Heart right ventricle (tissue), 16 donors: ENCODE measurements around the gene SPTBN2. TPM values are rescaled to one million over a fixed set of nuclear protein-coding genes. Genes with fewer than 3 reads are reported as not detected.
"Not testable (repeated sequence)": the region's sequence is repeated elsewhere in the genome, so short reads cannot be mapped to it uniquely, and the experiment has no call there.

ENCODE experiments used
- ATAC-seq, 8 donors: fragments of 200-7000 bp; cut with Tn5 transposase; one replicate each; pipeline ENCODE4 v1.9.1; 2020; ENCODE audit warnings: mild to moderate bottlenecking in 8 of 8, moderate library complexity in 8 of 8, moderate number of reproducible peaks in 1 of 8
- DNase-seq, 2 donors: peaks; one replicate each; pipeline ENCODE4 v3.0.0-alpha.2; 2020
- H3K27ac ChIP-seq, 10 donors: fragments of 200-600 bp; sonication (generic) in 2 of 10; one replicate each; pipeline versions ENCODE4 v1.5.0 to v1.8.0; 2020 to 2022; ENCODE audit warnings: mild to moderate bottlenecking in 3 of 10
- H3K27me3 ChIP-seq, 7 donors: fragments of 200-600 bp; one replicate each; pipeline ENCODE4 v1.8.0; 2021 to 2022; ENCODE audit warnings: mild to moderate bottlenecking in 2 of 7
- H3K36me3 ChIP-seq, 9 donors: fragments of 200-600 bp; sonication (generic) in 1 of 9; one replicate each; pipeline versions ENCODE4 v1.5.0 to v1.8.0; 2020 to 2022; ENCODE audit warnings: mild to moderate bottlenecking in 2 of 9
- H3K4me1 ChIP-seq, 9 donors: fragments of 200-600 bp; sonication (generic) in 1 of 9; one replicate each; pipeline versions ENCODE4 v1.5.0 to v1.8.0; 2020 to 2022; ENCODE audit warnings: mild to moderate bottlenecking in 4 of 9
- H3K4me3 ChIP-seq, 10 donors: fragments of 200-600 bp; sonication (generic) in 2 of 10; one replicate each; pipeline versions ENCODE4 v1.5.0 to v1.8.0; 2020 to 2022; ENCODE audit warnings: mild to moderate bottlenecking in 7 of 10, moderate library complexity in 2 of 10
- H3K9me3 ChIP-seq, 11 donors: fragments of 200-600 bp in 10 of 11; sonication (generic) in 2 of 11; one replicate each; pipeline versions ENCODE4 v1.5.0 to v1.8.0; 2013 to 2022; ENCODE audit warnings: mild to moderate bottlenecking in 2 of 11, control low read depth in 1 of 11, moderate library complexity in 1 of 11
- CTCF ChIP-seq, 9 donors: fragments of 200-600 bp; sonication (generic) in 2 of 9; IDR thresholded peaks; one replicate each; pipeline versions ENCODE4 v1.5.0 to v1.8.0; 2021 to 2022; ENCODE audit warnings: antibody characterized with exemption in 9 of 9, mild to moderate bottlenecking in 5 of 9, moderate library complexity in 1 of 9
- WGBS, 2 donors: extraction: QIAGEN DNeasy Blood & Tissue Kit; methylation state at CpG; one replicate each; pipeline ENCODE4 v1.1.7; 2013; ENCODE audit warnings: inconsistent platforms in 1 of 2; 5-methylcytosine and 5-hydroxymethylcytosine counted together
- intact Hi-C, 10 donors: fragments of 100-400 bp; cut with DNase I; formaldehyde crosslinking; loops; one replicate each; pipeline versions ENCODE4 v1.11.1 to v1.14.2; 2022
- polyA plus RNA-seq, 2 donors: library from polyadenylated mRNA; stranded (reverse); fragments of 200-250 nt; gene quantifications; one replicate each; pipeline ENCODE4 v1.2.3, GENCODE V29; 2013
- total RNA-seq, 10 donors: library from RNA; stranded (reverse); fragmentation: NEBNext Ultra II Directional in 3 of 10; extraction: Animal tissue kit (Norgen Biotek cat#: 25700) in 3 of 10; gene quantifications; one replicate each; pipeline versions ENCODE4 v1.2.1 to v1.2.4, GENCODE V29; 2021 to 2023
- donor health status: Arrhythmogenic right ventricular cardiomyopathy.
- donor health status: ischemic (EF 13 %, LVEDD 7.1; RV severe dilation, severe dysfunction).
- donor health status: healthy with polysubstance abuse.
- donor health status: DM: no; HTN: yes; CAD: no.
- donor health status: DM: no; HTN: no; CAD: no.
- donor health status: ischemic (EF 25% LVEDD 6.9; RV normal size, moderate dysfunction).
- donor health status: ischemic (EF 25% LVEDD 5.7; RV mildly dilated, moderate dysfunction).
- donor health status: healthy.
- donor health status: DM: yes; HTN: yes; CAD: no.
- donor health status: Ischemic cardiomyopathy.
- donor health status: ischemic (EF 35%, LVEDD 5.7; RV mildly dilated, moderate dysfunction).
- donor health status: nonischemic (EF 11% LVEDD 7.7; RV severe dilation, severe dysfunction).
- donor health status: DM: yes; HTN: yes; CAD: no.
- donor health status: PGD.
- donor health status: ischemic (EF 29% LVEDD 5.4; RV normal size, mild dysfunction).
- donor health status: nonischemic (EF 23%, LVEDD 6.1; RV moderate dilation, normal function).

The SPTBN2 gene
- total and polyA plus RNA-seq, 12 donors = 0.23 to 2.3 (median 1.0) TPM

GRCh38 chr11:66725114-66725513 lies 3.9 kb downstream of the SPTBN2 start:
- peaks cover 3 to 14% (median 11%) of the 10 kb centered on the region in 9 donors for H3K4me1 ChIP-seq
- H3K27ac ChIP-seq = no peak overlapping the region
- ATAC-seq (no peak), DNase-seq (no peak)
- H3K4me3 ChIP-seq = no peak overlapping the region
- H3K9me3 ChIP-seq = no peaks in the 10 kb centered on the region
- TF ChIP-seq CTCF (IDR thresholded peaks at IDR 0.05) = no peak
- 94 to 97% methylated on average over 1 of the region's 1 CpG for WGBS, 2 donors
- intact Hi-C loops = no loop called here
- no peaks in the 10 kb centered on the region for H3K36me3 ChIP-seq
- peaks cover 0 to 56% (median 29%) of the 10 kb centered on the region in 7 donors for H3K27me3 ChIP-seq

GRCh38 chr11:66724167-66724566 lies 4.8 kb downstream of the SPTBN2 start:
- Histone ChIP-seq H3K27me3 (peaks cover 0 to 47% (median 29%) of the 10 kb centered on the region in 7 donors), H3K4me1 (peaks cover 3 to 14% (median 11%) of the 10 kb centered on the region in 9 donors)
- ATAC-seq, H3K36me3 ChIP-seq, H3K9me3 ChIP-seq, H3K27ac ChIP-seq, DNase-seq, intact Hi-C loops, H3K4me3 ChIP-seq: not testable (repeated sequence)
- WGBS, 2 donors = 93 to 96% methylated on average over 5 of the region's 5 CpGs

- WGBS, 2 donors = 93 to 94% methylated on average over 5 of the region's 5 CpGs
- DNase-seq = no peak
- peaks cover 0 to 42% (median 26%) of the 10 kb centered on the region in 7 donors for H3K27me3 ChIP-seq
- H3K4me3 ChIP-seq = no peak overlapping the region
- no peak for TF ChIP-seq CTCF (IDR thresholded peaks at IDR 0.05)
- H3K9me3 ChIP-seq = no peaks in the 10 kb centered on the region
- H3K27ac ChIP-seq = no peak overlapping the region
- ATAC-seq = no peak
- peaks cover 3 to 12% (median 9%) of the 10 kb centered on the region in 9 donors for H3K4me1 ChIP-seq
- intact Hi-C loops = no loop called here
- no peaks in the 10 kb centered on the region for H3K36me3 ChIP-seq
Measured at GRCh38 chr11:66723693-66724092, 5.3 kb downstream of the SPTBN2 start.

GRCh38 chr11:66722745-66723651 lies 6.0 kb downstream of the SPTBN2 start:
- Histone ChIP-seq H3K27ac (no peak overlapping the region), H3K9me3 (no peaks in the 10 kb centered on the region), H3K36me3 (no peaks in the 10 kb centered on the region), H3K4me1 (peaks cover 0 to 8% (median 6%) of the 10 kb centered on the region in 9 donors), H3K4me3 (no peak overlapping the region), H3K27me3 (peaks cover 0 to 39% (median 22%) of the 10 kb centered on the region in 7 donors)
- DNase-seq (no peak), ATAC-seq (no peak)
- intact Hi-C loops = no loop called here
- no peak for TF ChIP-seq CTCF (IDR thresholded peaks at IDR 0.05)
- 88 to 93% methylated on average over 16 of the region's 16 CpGs for WGBS, 2 donors

GRCh38 chr11:66721939-66722338 lies 7.1 kb downstream of the SPTBN2 start:
- Histone ChIP-seq H3K36me3 (no peaks in the 10 kb centered on the region), H3K27me3 (peaks cover 0 to 37% (median 17%) of the 10 kb centered on the region in 7 donors), H3K4me3 (no peak overlapping the region), H3K27ac (no peak overlapping the region), H3K4me1 (peaks cover 0 to 2% (median under 1%) of the 10 kb centered on the region in 9 donors), H3K9me3 (no peaks in the 10 kb centered on the region)
- TF ChIP-seq CTCF (IDR thresholded peaks at IDR 0.05) = no peak
- whole genome bisulfite sequencing, 2 donors = 93 to 97% methylated on average over 9 of the region's 9 CpGs
- no peak for DNase-seq
- ATAC-seq = no peak
- intact Hi-C loops = no loop called here
